Thyroid gland (tissue), 4 donors: ENCODE results near the gene ABHD8.

Source experiments
- CTCF ChIP-seq, 6 experiments: fragments of 200-600 bp in 3 of 6; fragments of 450-650 bp in 3 of 6; sonication (generic) in 3 of 6; IDR thresholded peaks; one replicate each; pipeline ENCODE4 v1.5.1; 2016 to 2019; ENCODE audit warnings: antibody characterized with exemption in 6 of 6, mild to moderate bottlenecking in 2 of 6, inconsistent platforms in 1 of 6, moderate library complexity in 1 of 6
- POLR2A ChIP-seq, 2 donors: fragments of 450-650 bp; IDR thresholded peaks; one replicate each; pipeline ENCODE4 v1.6.1; 2017; ENCODE audit warnings: antibody characterized with exemption in 2 of 2, mild to moderate bottlenecking in 2 of 2, moderate library complexity in 1 of 2

GRCh38 chr19:17286752-17287151 is 16.5 kb downstream of the ABHD8 start:
- TF ChIP-seq CTCF (IDR thresholded peaks at IDR 0.05) (no peak), POLR2A (IDR thresholded peaks at IDR 0.05) (no peak)
